Right atrium auricular region (tissue), 2 donors: ENCODE measurements around the gene TRMT1L. TPM values are rescaled to one million over a fixed set of nuclear protein-coding genes. Genes with fewer than 3 reads are reported as not detected.

Source experiments
- DNase-seq: peaks from one replicate; pipeline ENCODE4 v3.0.0-alpha.2; 2019; ENCODE audit warnings: low spot score
- H3K27ac ChIP-seq, 2 donors: fragments of 200-600 bp; sonication (generic); 1 replicate in 1 of 2; 2 replicates in 1 of 2; pipeline ENCODE4 v1.5.1; 2016 to 2019
- H3K27me3 ChIP-seq, 2 donors: fragments of 200-600 bp; sonication (generic); one replicate each; pipeline versions ENCODE4 v1.5.1 to v1.6.0; 2017 to 2019
- H3K36me3 ChIP-seq: fragments of 200-600 bp; sonication (generic); one replicate; pipeline ENCODE4 v1.5.1; 2016
- H3K4me1 ChIP-seq, 2 donors: fragments of 200-600 bp; sonication (generic); one replicate each; pipeline versions ENCODE4 v1.5.1 to v1.6.0; 2017 to 2019
- H3K4me3 ChIP-seq, 2 donors: fragments of 200-600 bp; sonication (generic); 1 replicate in 1 of 2; 2 replicates in 1 of 2; pipeline ENCODE4 v1.5.1; 2017 to 2019; ENCODE audit warnings: mild to moderate bottlenecking in 1 of 2, moderate library complexity in 1 of 2
- H3K9me3 ChIP-seq, 2 donors: fragments of 200-600 bp; sonication (generic); one replicate each; pipeline ENCODE4 v1.5.1; 2019
- total RNA-seq, 2 donors: library from RNA; depleted of rRNA; stranded (reverse); fragments of >200 nt; gene quantifications; one replicate each; pipeline ENCODE4 v1.1.0, GENCODE V29; 2016
- TF ChIP-seq, protein P1 (sequence below), 2 donors: fragments of 200-600 bp; sonication (generic); IDR thresholded peaks; one replicate each; pipeline ENCODE4 v1.5.1; 2019; ENCODE audit warnings: antibody characterized with exemption in 2 of 2

The TRMT1L gene
- total RNA-seq, 2 donors from 2014 or later: 15.5 to 24.0 TPM

DNA sequence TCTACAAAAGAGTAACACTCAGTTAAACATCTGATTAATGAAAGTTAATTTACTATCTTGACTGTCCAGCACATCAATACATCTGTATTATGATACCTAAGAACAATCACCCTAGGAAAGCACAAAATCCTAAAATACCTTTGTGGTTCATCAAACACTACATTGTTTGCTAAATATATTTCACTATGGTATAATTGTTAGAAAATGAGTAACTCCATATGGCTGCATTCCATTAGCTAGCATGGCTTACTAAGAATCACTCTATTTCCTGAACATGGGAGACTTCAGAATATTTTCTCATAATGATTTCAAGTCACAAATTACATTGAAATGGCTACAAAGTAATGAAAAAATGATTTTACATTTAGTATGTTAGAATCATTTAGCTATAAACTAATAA, 12.5 kb downstream of the TRMT1L start:
- H3K36me3 ChIP-seq: peaks cover 11% of the 10 kb centered on the region
- TF ChIP-seq, protein P1, sequence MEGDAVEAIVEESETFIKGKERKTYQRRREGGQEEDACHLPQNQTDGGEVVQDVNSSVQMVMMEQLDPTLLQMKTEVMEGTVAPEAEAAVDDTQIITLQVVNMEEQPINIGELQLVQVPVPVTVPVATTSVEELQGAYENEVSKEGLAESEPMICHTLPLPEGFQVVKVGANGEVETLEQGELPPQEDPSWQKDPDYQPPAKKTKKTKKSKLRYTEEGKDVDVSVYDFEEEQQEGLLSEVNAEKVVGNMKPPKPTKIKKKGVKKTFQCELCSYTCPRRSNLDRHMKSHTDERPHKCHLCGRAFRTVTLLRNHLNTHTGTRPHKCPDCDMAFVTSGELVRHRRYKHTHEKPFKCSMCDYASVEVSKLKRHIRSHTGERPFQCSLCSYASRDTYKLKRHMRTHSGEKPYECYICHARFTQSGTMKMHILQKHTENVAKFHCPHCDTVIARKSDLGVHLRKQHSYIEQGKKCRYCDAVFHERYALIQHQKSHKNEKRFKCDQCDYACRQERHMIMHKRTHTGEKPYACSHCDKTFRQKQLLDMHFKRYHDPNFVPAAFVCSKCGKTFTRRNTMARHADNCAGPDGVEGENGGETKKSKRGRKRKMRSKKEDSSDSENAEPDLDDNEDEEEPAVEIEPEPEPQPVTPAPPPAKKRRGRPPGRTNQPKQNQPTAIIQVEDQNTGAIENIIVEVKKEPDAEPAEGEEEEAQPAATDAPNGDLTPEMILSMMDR (IDR thresholded peaks at IDR 0.05): no peak

DNA sequence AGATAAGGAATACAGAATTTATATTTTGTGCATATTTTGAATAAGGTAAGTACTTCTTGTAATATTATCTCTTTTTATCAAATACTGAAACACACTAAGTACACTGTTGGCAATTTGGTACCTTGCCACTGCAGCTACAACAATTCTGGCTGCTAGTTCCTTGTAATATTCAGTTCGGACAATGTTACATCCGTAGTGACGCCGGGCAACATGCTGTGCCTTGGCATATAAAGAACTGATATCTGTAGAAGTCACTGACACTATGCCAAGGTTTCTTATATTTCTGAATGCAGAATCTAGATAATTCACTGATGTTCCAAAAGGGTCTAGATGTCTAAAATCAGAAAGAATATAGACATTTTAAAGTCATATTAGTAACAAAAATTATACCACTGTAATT, 17.5 kb downstream of the TRMT1L start:
- Histone ChIP-seq H3K27ac (no peak overlapping the region), H3K9me3 (no peaks in the 10 kb centered on the region), H3K4me3 (no peak overlapping the region), H3K4me1 (no peaks in the 10 kb centered on the region), H3K27me3 (no peaks in the 10 kb centered on the region), H3K36me3 (peaks cover 35% of the 10 kb centered on the region)
- TF ChIP-seq, protein P1 (IDR thresholded peaks at IDR 0.05): no peak
- DNase-seq: no peak

More for the DNA sequence above, 12.5 kb downstream of the TRMT1L start:
- H3K4me1 ChIP-seq: no peaks in the 10 kb centered on the region
- H3K27me3 ChIP-seq: no peaks in the 10 kb centered on the region
- no peak for DNase-seq
- H3K9me3 ChIP-seq: no peaks in the 10 kb centered on the region
- no peak overlapping the region for H3K27ac ChIP-seq
- H3K4me3 ChIP-seq: no peak overlapping the region

DNA sequence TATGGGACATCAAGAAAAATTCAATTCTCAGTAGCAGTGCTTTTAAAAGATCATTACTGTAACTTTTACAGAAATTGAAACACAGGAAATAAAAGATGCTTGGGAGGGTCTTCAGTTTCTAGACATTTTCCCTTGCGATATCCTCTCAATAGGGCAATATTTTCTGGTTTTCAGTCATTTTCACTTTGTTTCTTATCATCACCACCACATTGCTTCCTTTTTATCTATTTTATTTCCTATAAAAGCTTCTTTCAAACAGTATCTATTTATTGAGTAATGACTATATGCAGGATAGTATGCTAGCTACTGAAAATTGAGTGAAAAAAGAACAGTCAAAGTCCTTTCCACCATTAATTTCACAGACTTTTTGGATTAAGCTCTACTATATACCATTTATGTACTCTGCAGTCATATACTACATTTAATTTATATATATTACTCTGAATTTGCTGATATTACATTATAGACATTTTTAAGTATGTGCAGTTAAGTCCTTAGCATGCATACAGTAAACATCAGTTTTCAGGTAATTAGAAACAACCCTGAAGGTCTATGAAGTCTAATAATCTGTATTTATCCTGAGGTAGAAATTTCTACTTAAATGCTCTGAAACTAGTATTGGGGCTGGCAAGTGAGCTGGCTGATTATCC, 18.7 kb downstream of the TRMT1L start:
- H3K27ac ChIP-seq: no peak overlapping the region
- peaks cover 45% of the 10 kb centered on the region for H3K36me3 ChIP-seq

DNA sequence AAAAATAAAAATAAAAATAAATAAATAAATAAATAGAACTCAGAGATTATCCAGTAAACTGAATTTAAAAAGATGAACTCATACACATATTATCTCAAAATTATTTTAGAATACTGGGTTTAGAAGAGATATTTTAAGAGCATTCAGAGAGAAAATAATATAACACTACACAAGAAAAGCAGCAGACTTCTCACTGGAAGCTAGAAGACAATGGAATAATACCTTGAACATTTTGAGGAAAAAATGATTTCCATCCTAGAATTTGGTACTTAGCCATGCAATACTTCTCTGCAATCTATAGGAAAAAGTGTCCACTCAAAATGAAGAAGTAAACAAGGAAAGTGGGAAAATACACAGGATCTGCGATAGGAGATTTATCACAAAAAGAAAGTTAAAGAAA, 24.2 kb downstream of the TRMT1L start:
- H3K9me3 ChIP-seq: peaks cover 0 to 4% of the 10 kb centered on the region in 2 donors
- no peak overlapping the region for H3K4me3 ChIP-seq
- no peak overlapping the region for H3K27ac ChIP-seq
- no peaks in the 10 kb centered on the region for H3K4me1 ChIP-seq
- no peak for DNase-seq
- TF ChIP-seq, protein P1 (IDR thresholded peaks at IDR 0.05): no peak
- no peaks in the 10 kb centered on the region for H3K27me3 ChIP-seq
- H3K36me3 ChIP-seq: peaks cover 55% of the 10 kb centered on the region

More for the DNA sequence above, 18.7 kb downstream of the TRMT1L start:
- Histone ChIP-seq H3K4me3 (no peak overlapping the region), H3K9me3 (no peaks in the 10 kb centered on the region), H3K4me1 (no peaks in the 10 kb centered on the region), H3K27me3 (no peaks in the 10 kb centered on the region)
- TF ChIP-seq, protein P1 (IDR thresholded peaks at IDR 0.05): no peak
- no peak for DNase-seq

DNA sequence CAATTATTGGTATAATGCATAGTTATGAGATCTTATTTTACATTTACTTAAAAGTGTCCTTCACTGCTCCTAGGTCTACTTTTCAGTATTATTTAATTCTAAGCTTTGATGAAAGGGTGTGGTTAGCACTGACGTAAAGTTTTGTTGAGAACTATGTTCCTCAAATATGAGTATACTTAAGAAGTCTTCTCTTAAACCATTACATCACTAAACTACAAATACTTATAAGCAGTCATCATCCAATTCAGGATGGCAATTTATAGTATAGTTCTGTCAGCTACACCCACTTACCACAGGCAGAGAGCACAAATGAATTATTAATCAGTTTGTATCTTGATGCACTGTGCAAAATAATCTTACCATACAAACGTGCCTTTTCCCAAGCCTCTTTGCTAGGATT, 27.0 kb downstream of the TRMT1L start:
- H3K27ac ChIP-seq: no peak overlapping the region
- TF ChIP-seq, protein P1 (IDR thresholded peaks at IDR 0.05): no peak
- H3K27me3 ChIP-seq: no peaks in the 10 kb centered on the region
- H3K4me1 ChIP-seq: no peaks in the 10 kb centered on the region
- peaks cover 69% of the 10 kb centered on the region for H3K36me3 ChIP-seq
- H3K4me3 ChIP-seq: no peak overlapping the region
- peaks cover 0 to 4% of the 10 kb centered on the region in 2 donors for H3K9me3 ChIP-seq
- no peak for DNase-seq

DNA sequence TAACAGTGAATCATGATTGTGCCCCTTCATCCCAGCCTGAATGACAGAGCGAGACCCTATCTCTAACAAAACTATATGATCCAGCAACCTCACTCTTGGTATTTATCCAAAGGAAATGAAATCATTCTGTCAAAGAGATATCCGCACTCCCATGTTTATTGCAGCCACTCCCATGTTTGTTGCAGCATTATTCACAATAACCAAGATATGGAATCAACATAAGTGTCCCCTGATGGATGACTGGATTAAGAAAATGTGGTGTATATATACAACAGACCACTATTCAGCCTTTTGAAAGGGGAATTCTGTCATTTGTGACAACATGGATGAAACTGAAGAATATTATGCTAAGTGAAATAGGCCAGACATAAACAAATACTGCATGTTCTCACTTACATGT, 44.4 kb downstream of the TRMT1L start:
- H3K4me3 ChIP-seq: no peak overlapping the region
- no peaks in the 10 kb centered on the region for H3K27me3 ChIP-seq
- H3K27ac ChIP-seq: no peak overlapping the region
- H3K36me3 ChIP-seq: no peaks in the 10 kb centered on the region
- H3K9me3 ChIP-seq: peaks cover 10 to 29% of the 10 kb centered on the region in 2 donors
- TF ChIP-seq, protein P1 (IDR thresholded peaks at IDR 0.05): no peak
- no peak for DNase-seq
- no peaks in the 10 kb centered on the region for H3K4me1 ChIP-seq
